HG02970 (cell line): ENCODE results near the gene PLA2G1B.

Experiments
- ATAC-seq: cut with Tn5 transposase; IDR thresholded peaks from one replicate; pipeline ENCODE4 v1.9.1; 2021; ENCODE audit warnings: mild to moderate bottlenecking, moderate library complexity, moderate number of reproducible peaks; ENCODE audit not compliant: unreplicated experiment, low FRiP score

Gene PLA2G1B

GRCh38 chr12:120331390-120331789 is 3.8 kb upstream of the PLA2G1B start:
- no peak for ATAC-seq

- ATAC-seq: no peak
Measured at GRCh38 chr12:120328228-120328627, 649 bp upstream of the PLA2G1B start.

GRCh38 chr12:120324841-120325417 is 2.6 kb downstream of the PLA2G1B start:
- ATAC-seq: no peak

- no peak for ATAC-seq
Measured at GRCh38 chr12:120323772-120324171, 3.8 kb downstream of the PLA2G1B start.

GRCh38 chr12:120321382-120322202 is 6.0 kb downstream of the PLA2G1B start:
- no peak for ATAC-seq

- ATAC-seq: peak; percentile 95
Measured at GRCh38 chr12:120317224-120318105, 10.1 kb downstream of the PLA2G1B start.

- no peak for ATAC-seq
Measured at GRCh38 chr12:120316798-120317223, 10.8 kb downstream of the PLA2G1B start.

GRCh38 chr12:120314220-120314619 is 13.4 kb downstream of the PLA2G1B start:
- ATAC-seq: no peak

GRCh38 chr12:120301962-120302815 is 25.4 kb downstream of the PLA2G1B start, which contains the start of gene SIRT4:
SIRT4 (plus strand) TSS chr12:120302321; CDS start chr12:120303562, 1,241 bp downstream.
- ATAC-seq: peak; percentile 91

- peak; percentile 30 for ATAC-seq
Measured at GRCh38 chr12:120292661-120293531, 34.7 kb downstream of the PLA2G1B start, which contains the start of gene RNU4-1. RNU4-1 (minus strand) TSS chr12:120293237.

- ATAC-seq: peak; percentile 13
Measured at GRCh38 chr12:120292411-120292660, 35.2 kb downstream of the PLA2G1B start.

- no peak for ATAC-seq
Measured at GRCh38 chr12:120290609-120291305, 36.8 kb downstream of the PLA2G1B start.

- ATAC-seq: no peak
Measured at GRCh38 chr12:120287491-120287890, 40.1 kb downstream of the PLA2G1B start.

- no peak for ATAC-seq
Measured at GRCh38 chr12:120286768-120287490, 40.6 kb downstream of the PLA2G1B start.

- ATAC-seq: no peak
Measured at GRCh38 chr12:120284381-120284780, 43.2 kb downstream of the PLA2G1B start.

- ATAC-seq: no peak
Measured at GRCh38 chr12:120283318-120283717, 44.3 kb downstream of the PLA2G1B start.

GRCh38 chr12:120278137-120279069 is 49.2 kb downstream of the PLA2G1B start:
- ATAC-seq: no peak
